Adipocyte (in vitro differentiated cells): ENCODE results near the gene REG1A.

ENCODE experiments used
- DNase-seq: peaks from one replicate; pipeline ENCODE4 v3.0.0-alpha.2; 2015; ENCODE audit warnings: low read depth
- H3K27me3 ChIP-seq: replicated peaks from 2 replicates; pipeline ENCODE4 v1.7.0; 2013; ENCODE audit warnings: mild to moderate bottlenecking, low read length, moderate library complexity; ENCODE audit not compliant: control insufficient read depth, insufficient read depth
- H3K36me3 ChIP-seq: 2 replicates; pipeline ENCODE4 v1.7.0; 2013; ENCODE audit warnings: low read length, mild to moderate bottlenecking, moderate library complexity; ENCODE audit not compliant: control insufficient read depth, insufficient read depth, severe bottlenecking
- H3K4me1 ChIP-seq: 2 replicates; pipeline ENCODE4 v1.7.0; 2013; ENCODE audit warnings: mild to moderate bottlenecking, low read length, moderate library complexity; ENCODE audit not compliant: control insufficient read depth, insufficient read depth
- H3K4me3 ChIP-seq: 2 replicates; pipeline ENCODE4 v1.7.0; 2013; ENCODE audit warnings: mild to moderate bottlenecking, low read length, moderate library complexity
- H3K9ac ChIP-seq: 2 replicates; pipeline ENCODE4 v1.7.0; 2013; ENCODE audit warnings: mild to moderate bottlenecking, low read length, moderate library complexity
- H3K9me3 ChIP-seq: 2 replicates; pipeline ENCODE4 v1.7.0; 2013; ENCODE audit warnings: mild to moderate bottlenecking, low read length, moderate library complexity; ENCODE audit not compliant: control insufficient read depth

The REG1A gene

DNA sequence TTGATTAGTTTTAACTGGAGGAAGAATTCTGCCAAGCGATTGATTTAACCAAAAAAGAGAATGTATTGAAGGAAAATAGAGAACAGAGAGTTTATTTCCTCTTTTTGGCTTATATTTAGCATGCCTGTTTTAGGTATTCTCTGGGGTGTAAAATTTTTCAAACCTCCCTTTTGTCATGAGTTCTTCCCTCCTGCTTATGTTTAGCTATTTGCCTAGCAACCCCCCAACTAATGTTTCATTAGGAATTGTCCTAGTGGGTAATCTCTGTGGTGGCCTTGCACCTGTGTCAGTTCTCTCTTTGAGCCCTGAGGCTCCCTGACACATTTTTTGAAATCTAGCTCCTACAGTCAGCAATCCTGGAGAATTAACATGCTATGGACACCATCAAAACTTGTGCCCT, 20.0 kb upstream of the REG1A start:
- Histone ChIP-seq H3K9me3 (peaks cover 10% of the 10 kb centered on the region), H3K9ac (no peak overlapping the region), H3K27me3 (no peaks in the 10 kb centered on the region), H3K36me3 (no peaks in the 10 kb centered on the region), H3K4me1 (no peaks in the 10 kb centered on the region), H3K4me3 (no peak overlapping the region)
- no peak for DNase-seq

- H3K4me3 ChIP-seq = no peak overlapping the region
- DNase-seq = no peak
- H3K9me3 ChIP-seq = peaks cover 10% of the 10 kb centered on the region
- no peaks in the 10 kb centered on the region for H3K36me3 ChIP-seq
- H3K9ac ChIP-seq = no peak overlapping the region
- H3K27me3 ChIP-seq = no peaks in the 10 kb centered on the region
- no peaks in the 10 kb centered on the region for H3K4me1 ChIP-seq
Measured at GRCh38 chr2:79101024-79101423, 19.3 kb upstream of the REG1A start.

DNA sequence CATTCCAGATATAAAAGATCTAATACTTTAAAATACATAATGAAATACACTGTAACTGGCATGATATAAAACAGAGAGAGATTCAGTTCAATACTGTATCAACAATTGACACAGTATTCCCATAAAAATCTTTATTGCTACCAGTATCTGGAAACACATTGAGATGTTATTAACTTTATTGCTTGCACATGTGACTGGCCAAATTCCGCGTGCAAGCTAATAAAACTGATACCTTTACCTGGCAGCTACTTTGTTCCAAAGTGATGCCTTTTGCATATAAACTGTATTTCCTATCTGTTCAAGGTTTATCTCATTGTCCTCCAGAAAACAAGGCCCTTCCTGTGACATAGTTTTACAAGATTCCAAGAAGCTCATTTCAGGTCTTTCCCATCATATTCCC, 17.1 kb upstream of the REG1A start:
- no peak overlapping the region for H3K9ac ChIP-seq
- no peaks in the 10 kb centered on the region for H3K4me1 ChIP-seq
- H3K27me3 ChIP-seq = no peaks in the 10 kb centered on the region
- no peak for DNase-seq
- no peaks in the 10 kb centered on the region for H3K36me3 ChIP-seq
- peaks cover 10% of the 10 kb centered on the region for H3K9me3 ChIP-seq
- no peak overlapping the region for H3K4me3 ChIP-seq

- Histone ChIP-seq H3K9me3 (peaks cover 10% of the 10 kb centered on the region), H3K9ac (no peak overlapping the region), H3K4me3 (no peak overlapping the region), H3K27me3 (no peaks in the 10 kb centered on the region), H3K4me1 (no peaks in the 10 kb centered on the region), H3K36me3 (no peaks in the 10 kb centered on the region)
- DNase-seq = no peak
Measured at GRCh38 chr2:79105259-79105658, 15.0 kb upstream of the REG1A start.

DNA sequence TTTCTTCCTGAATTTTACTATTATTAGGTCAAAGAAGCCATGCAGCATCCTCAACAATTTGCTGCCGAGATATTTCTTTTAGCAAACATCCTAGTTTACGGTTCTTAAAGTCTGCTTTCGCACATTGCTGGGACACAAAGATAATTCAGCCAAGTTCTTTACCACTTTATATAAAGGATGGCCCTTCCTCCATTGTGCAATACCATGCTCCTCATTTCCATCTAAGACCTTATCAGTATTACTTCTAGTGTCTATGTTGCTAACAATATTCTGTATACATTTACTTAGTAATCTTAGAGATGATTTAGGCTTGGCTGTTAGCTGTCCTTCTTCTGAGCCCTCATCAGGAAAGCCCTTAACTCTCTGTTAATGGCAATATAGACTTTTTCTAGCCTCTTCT, 8.0 kb upstream of the REG1A start:
- Histone ChIP-seq H3K4me1 (no peaks in the 10 kb centered on the region), H3K27me3 (no peaks in the 10 kb centered on the region), H3K9me3 (no peaks in the 10 kb centered on the region), H3K4me3 (no peak overlapping the region), H3K9ac (no peak overlapping the region), H3K36me3 (no peaks in the 10 kb centered on the region)
- no peak for DNase-seq

DNA sequence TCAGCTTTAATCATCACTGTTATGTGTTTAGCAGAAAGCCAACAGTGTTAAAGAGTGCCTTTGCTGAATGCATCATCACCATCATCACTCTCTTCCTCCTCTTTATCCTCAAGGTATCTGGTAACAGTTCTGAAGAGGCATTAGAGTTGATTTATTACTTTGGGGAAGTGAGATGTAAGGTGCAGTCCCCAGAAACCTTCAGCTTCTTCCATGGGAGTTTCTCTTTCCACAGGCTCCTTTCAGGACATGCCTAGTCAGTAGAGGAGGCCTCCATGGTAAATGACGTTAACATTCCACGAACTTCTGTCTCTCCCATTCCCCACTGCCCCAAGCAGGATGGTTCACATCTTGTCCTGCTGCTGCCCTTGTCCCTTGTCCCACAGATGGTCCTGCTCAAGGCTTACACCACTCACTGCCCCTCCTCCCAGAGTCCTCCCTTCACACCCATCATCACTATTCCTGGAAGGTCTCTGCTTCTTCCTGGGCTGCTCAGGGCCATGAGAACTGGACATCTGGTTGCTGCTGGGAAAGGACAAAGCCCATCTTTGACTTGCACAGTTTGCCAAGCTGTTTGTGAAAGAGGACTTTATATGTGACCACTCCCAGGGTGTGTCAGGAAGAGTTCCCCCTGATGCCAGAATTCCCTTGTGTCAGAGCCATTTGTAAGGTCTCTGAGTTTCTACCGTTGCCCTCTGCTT, 5.3 kb upstream of the REG1A start:
- Histone ChIP-seq H3K4me1 (no peaks in the 10 kb centered on the region), H3K27me3 (no peaks in the 10 kb centered on the region), H3K9me3 (no peaks in the 10 kb centered on the region), H3K9ac (no peak overlapping the region), H3K4me3 (no peak overlapping the region), H3K36me3 (no peaks in the 10 kb centered on the region)
- no peak for DNase-seq

DNA sequence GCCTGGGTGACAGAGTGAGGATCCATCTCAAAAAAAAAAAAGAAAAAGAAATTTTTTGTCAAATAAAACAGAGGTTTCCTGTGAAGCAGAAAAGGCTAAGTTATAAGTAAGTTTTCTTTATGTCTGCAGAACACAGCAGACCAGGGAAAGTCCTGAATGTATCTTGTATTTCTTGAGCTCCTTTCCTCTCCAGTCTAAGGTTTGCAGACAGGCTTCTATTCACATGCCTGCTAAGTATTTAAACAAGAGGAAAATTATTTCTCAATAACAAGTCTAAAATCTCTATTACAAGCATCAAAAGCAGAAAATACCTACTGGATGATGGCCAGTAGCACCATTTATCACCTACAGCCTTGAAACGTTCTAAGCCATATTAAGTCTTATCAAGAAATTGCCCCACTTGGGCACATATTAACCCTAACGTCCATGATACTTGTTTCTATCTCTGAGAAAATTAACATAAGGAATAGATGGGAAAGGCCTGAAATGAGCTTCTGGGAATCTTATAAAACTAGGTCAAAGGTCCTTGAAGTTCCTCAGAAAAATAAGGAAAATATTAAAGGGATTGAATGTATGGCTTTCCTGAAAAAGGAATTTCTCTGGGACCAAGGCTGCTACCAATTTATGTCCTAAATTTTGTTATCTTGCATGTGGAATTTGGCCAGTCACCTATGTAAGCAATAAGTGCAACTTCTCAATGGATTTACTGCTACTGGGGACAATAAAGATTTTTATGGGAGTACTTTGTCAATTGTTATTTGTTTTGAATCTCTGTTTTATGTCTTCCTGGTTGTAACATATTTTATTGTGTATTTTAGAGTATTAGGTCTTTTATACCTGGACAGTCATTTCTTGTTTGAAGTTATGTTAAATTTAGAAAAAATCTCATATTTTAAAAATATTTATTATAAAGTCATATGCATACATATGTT, 3.0 kb upstream of the REG1A start:
- Histone ChIP-seq H3K4me1 (no peaks in the 10 kb centered on the region), H3K36me3 (no peaks in the 10 kb centered on the region), H3K27me3 (no peaks in the 10 kb centered on the region), H3K4me3 (no peak overlapping the region), H3K9me3 (no peaks in the 10 kb centered on the region), H3K9ac (no peak overlapping the region)
- no peak for DNase-seq

DNA sequence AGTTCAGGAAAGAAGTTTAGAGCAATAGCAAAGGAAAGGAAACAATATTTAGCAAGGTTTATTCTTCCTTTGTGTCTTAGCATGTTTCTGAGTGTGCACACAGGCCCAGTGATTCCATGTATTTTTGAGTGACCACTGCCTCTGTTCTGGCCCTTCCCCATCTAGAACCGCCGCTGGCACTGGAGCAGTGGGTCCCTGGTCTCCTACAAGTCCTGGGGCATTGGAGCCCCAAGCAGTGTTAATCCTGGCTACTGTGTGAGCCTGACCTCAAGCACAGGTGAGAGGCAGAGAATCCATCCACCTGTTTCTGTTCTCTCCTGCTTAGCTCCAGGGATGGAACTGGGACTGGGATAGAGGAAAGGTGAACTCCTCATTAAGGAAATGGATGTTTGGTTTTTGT, 2.4 kb downstream of the REG1A start:
- no peak for DNase-seq
- Histone ChIP-seq H3K36me3 (no peaks in the 10 kb centered on the region), H3K9me3 (no peaks in the 10 kb centered on the region), H3K9ac (no peak overlapping the region), H3K4me3 (no peak overlapping the region), H3K4me1 (no peaks in the 10 kb centered on the region), H3K27me3 (no peaks in the 10 kb centered on the region)

- DNase-seq = no peak
Measured at GRCh38 chr2:79124907-79125720, 4.8 kb downstream of the REG1A start.

GRCh38 chr2:79125721-79125985, 5.4 kb downstream of the REG1A start:
- H3K27me3 ChIP-seq = no peaks in the 10 kb centered on the region
- no peaks in the 10 kb centered on the region for H3K36me3 ChIP-seq
- H3K4me3 ChIP-seq = no peak overlapping the region
- no peaks in the 10 kb centered on the region for H3K9me3 ChIP-seq
- DNase-seq = no peak
- no peak overlapping the region for H3K9ac ChIP-seq
- no peaks in the 10 kb centered on the region for H3K4me1 ChIP-seq

More at GRCh38 chr2:79124907-79125720, 4.8 kb downstream of the REG1A start:
- Histone ChIP-seq H3K9ac (no peak overlapping the region), H3K4me3 (no peak overlapping the region), H3K36me3 (no peaks in the 10 kb centered on the region), H3K4me1 (no peaks in the 10 kb centered on the region), H3K9me3 (no peaks in the 10 kb centered on the region), H3K27me3 (no peaks in the 10 kb centered on the region)

DNA sequence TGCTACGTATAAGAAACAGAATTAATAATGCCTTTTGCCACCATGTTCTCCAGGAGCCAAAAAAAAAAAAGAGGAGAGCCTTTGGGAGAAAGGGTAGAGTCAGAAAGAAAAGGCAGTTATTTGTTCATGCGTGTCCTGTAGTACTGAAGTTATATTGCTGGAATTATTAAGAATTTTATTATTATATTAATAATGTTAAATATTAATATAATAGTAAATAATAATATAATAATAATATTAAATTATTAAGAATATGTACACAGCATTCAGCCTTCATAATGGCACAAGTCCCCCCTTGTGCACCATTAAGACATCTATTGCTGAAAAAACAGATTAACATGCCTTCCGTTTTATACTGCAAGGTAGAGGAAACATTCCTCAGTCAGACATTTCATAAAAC, 8.1 kb downstream of the REG1A start:
- no peak overlapping the region for H3K4me3 ChIP-seq
- H3K4me1 ChIP-seq = no peaks in the 10 kb centered on the region
- no peak for DNase-seq
- no peaks in the 10 kb centered on the region for H3K27me3 ChIP-seq
- H3K9me3 ChIP-seq = no peaks in the 10 kb centered on the region
- H3K36me3 ChIP-seq = no peaks in the 10 kb centered on the region
- H3K9ac ChIP-seq = no peak overlapping the region
